ENCODE measurements around the gene C1orf21.

C1orf21 gene

DNA sequence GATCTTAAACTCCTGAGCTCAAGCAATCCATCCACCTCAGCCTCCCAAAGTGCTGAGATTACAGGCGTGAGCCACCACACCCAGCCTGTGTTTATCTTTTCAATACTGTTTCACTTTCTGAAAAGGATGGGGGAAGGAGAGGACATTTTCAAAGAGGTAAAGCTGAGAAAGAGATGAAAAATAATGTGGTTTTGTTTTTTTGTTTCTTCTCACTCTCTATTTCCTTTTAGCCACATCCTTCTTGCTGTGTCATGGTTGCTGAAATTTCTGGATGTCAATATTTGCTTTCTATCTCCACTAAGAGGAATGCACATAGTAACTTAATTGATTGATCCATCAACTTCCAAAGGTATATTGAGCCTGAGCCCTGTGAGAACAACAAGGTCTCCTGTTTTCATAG lies 6.4 kb upstream of the C1orf21 start:
- POLR2A ChIA-PET, result no interaction called here
- DNase-seq (ENCODE audit: extremely low spot score), result no peak
- no peak for TF ChIP-seq ARNT (IDR thresholded peaks at IDR 0.05)
- TF ChIP-seq ELF4 (IDR thresholded peaks at IDR 0.05), result no peak
- TF ChIP-seq FOXM1 (IDR thresholded peaks at IDR 0.05; ENCODE audit: borderline replicate concordance), result no peak
- no peak for TF ChIP-seq TARDBP (IDR thresholded peaks at IDR 0.05)
- CTCF ChIA-PET, result interaction anchor here (0.6 to 4.0 kb wide), 3 partner anchors 230 to 295 kb away, joined by 3 to 31 read pairs (median 5); no protein-coding TSS in a partner anchor

GRCh38 chr1:184383772-184384323 lies 3.0 kb upstream of the C1orf21 start:
- CTCF ChIA-PET, result interaction anchor here (0.6 kb wide), 1 partner anchor 280 kb away, joined by 5 read pairs; no protein-coding TSS in a partner anchor
- POLR2A ChIA-PET, result no interaction called here
- no peak for DNase-seq (ENCODE audit: extremely low spot score)
- no peak for TF ChIP-seq L3MBTL2 (conservative IDR thresholded peaks at IDR 0.05)
- no peak for TF ChIP-seq HDGF (IDR thresholded peaks at IDR 0.05; ENCODE audit: borderline replicate concordance)
- no peak for TF ChIP-seq SP1 (IDR thresholded peaks at IDR 0.05)
- TF ChIP-seq ELF4 (IDR thresholded peaks at IDR 0.05), result no peak

DNA sequence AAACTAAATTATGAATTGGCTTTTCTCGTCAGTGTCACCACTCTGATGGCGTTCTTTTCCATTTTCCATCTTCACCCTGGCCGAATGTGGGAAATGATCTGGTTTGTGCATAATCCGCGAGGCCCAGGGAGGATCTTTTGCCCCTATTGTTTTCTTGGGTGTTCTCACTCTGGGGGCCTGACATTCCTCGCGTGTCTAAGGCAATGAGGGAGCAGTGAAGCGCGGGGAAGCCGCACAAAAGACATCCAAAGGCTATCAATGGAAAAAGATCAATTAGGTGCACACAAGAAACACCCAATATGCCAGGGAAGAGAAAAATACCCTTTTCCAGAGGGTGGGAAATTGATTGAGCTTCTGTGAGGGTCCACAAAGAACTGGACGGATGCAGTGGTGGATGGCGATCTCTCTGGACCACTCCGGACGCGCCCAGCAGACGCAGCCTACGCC lies 941 bp upstream of the C1orf21 start:
- ChIA-PET POLR2A (interaction anchor here (1.1 to 2.7 kb wide), 5 partner anchors 19 to 233 kb away, joined by 3 to 14 read pairs (median 4); no protein-coding TSS in a partner anchor), CTCF (interaction anchor here (1.2 kb wide), 1 partner anchor 278 kb away, joined by 4 read pairs; no protein-coding TSS in a partner anchor)
- TF ChIP-seq CTBP1 (IDR thresholded peaks at IDR 0.05; ENCODE audit: borderline replicate concordance) (no peak), ARNT (IDR thresholded peaks at IDR 0.05) (no peak), ELF4 (IDR thresholded peaks at IDR 0.05) (no peak), L3MBTL2 (conservative IDR thresholded peaks at IDR 0.05) (no peak), FOXA1 (IDR thresholded peaks at IDR 0.05) (no peak), NFRKB (IDR thresholded peaks at IDR 0.05) (no peak), TARDBP (IDR thresholded peaks at IDR 0.05) (no peak), SP1 (IDR thresholded peaks at IDR 0.05) (no peak), HDGF (IDR thresholded peaks at IDR 0.05; ENCODE audit: borderline replicate concordance) (no peak), ZNF384 (IDR thresholded peaks at IDR 0.05) (no peak), SUZ12 (IDR thresholded peaks at IDR 0.05) (no peak), FOXM1 (IDR thresholded peaks at IDR 0.05; ENCODE audit: borderline replicate concordance) (no peak), LEF1 (IDR thresholded peaks at IDR 0.05; ENCODE audit: borderline replicate concordance) (no peak), BHLHE40 (IDR thresholded peaks at IDR 0.05; ENCODE audit: borderline replicate concordance) (no peak)
- DNase-seq (ENCODE audit: extremely low spot score), result no peak

DNA sequence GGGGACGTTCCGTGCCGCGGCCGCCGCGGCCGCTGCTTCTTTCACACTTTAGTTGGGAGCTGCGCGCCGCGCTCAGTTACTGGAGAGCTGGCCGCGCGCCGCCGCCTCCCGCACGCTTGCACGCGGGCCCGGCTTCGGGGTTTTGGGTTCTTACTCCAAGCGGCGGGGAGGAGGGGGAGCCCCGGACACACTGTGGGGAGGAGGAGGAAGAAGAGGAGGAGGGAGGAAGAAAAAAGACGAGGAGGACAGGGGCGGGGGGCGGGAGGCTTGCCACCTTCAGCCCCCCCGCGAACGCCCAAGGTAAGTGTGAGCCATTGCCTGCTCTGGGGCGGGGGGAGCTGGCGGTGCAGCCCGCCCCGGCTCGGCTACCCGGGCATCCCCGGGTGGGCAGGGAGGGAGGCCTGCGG lies 243 bp downstream of the C1orf21 start:
- ChIA-PET CTCF (interaction anchor here (1.0 to 1.2 kb wide), 2 partner anchors 8 to 277 kb away, joined by 3 to 4 read pairs; no protein-coding TSS in a partner anchor), POLR2A (interaction anchor here (0.5 to 2.7 kb wide), 23 partner anchors 11 to 318 kb away, joined by 3 to 14 read pairs (median 3); no protein-coding TSS in a partner anchor)
- TF ChIP-seq TARDBP (IDR thresholded peaks at IDR 0.05) (no peak), L3MBTL2 (conservative IDR thresholded peaks at IDR 0.05) (peak; percentile 66)
- no peak for DNase-seq (ENCODE audit: extremely low spot score)

DNA sequence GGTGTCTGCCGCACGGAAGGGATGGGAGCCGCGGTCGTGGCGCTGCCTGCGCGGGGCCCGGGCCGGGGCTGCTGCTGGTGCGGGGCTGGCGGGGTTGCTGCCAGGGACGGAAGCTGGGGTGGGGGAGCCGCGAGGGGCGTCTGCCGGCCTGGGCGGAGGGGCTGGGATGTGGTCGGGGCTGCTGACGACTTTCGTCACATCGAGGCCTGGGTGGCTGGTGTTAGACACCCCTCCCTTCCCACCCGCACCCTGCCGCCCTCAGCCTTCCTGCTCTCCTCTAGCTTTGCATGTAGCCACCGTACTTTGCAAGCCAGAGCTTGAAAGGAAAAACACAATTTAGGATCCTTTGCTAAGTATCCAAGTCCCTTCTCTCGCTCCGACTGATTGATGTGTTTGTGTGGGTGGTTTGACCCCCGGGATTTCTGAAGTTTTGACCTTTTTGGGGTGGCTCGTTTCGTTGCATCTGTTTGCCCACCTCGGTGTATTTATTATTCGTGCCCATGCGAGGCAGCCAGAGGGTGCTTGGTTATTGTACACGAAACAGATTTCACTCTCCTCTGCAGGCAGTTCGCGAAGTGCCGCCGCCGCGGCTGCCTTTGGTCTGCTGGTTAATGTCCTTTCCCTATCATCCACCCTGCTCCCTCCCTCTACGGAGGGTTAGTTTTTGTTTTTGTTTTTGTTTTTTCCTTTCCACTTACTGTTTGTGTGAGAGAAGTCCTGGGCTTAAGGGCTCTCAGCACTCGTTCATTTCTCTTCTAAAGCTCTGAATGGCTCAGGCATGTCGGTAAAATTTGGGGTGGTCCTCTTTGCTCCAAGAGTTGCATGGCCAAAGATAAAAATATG lies 868 bp downstream of the C1orf21 start:
- no peak for DNase-seq (ENCODE audit: extremely low spot score)
- ChIA-PET CTCF (interaction anchor here (1.0 to 2.1 kb wide), 2 partner anchors 8 to 9 kb away, joined by 3 to 6 read pairs; no protein-coding TSS in a partner anchor), POLR2A (interaction anchor here (0.6 to 2.7 kb wide), 7 partner anchors 10 to 283 kb away, joined by 3 to 14 read pairs (median 4); no protein-coding TSS in a partner anchor)
- no peak for TF ChIP-seq FOXA1 (IDR thresholded peaks at IDR 0.05)
- no peak for TF ChIP-seq CTBP1 (IDR thresholded peaks at IDR 0.05; ENCODE audit: borderline replicate concordance)
- TF ChIP-seq, protein P1, sequence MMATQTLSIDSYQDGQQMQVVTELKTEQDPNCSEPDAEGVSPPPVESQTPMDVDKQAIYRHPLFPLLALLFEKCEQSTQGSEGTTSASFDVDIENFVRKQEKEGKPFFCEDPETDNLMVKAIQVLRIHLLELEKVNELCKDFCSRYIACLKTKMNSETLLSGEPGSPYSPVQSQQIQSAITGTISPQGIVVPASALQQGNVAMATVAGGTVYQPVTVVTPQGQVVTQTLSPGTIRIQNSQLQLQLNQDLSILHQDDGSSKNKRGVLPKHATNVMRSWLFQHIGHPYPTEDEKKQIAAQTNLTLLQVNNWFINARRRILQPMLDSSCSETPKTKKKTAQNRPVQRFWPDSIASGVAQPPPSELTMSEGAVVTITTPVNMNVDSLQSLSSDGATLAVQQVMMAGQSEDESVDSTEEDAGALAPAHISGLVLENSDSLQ (IDR thresholded peaks at IDR 0.05), result no peak
- no peak for TF ChIP-seq SUZ12 (IDR thresholded peaks at IDR 0.05)
- TF ChIP-seq LEF1 (IDR thresholded peaks at IDR 0.05; ENCODE audit: borderline replicate concordance), result no peak
- no peak for TF ChIP-seq SP1 (IDR thresholded peaks at IDR 0.05)
- TF ChIP-seq L3MBTL2 (conservative IDR thresholded peaks at IDR 0.05), result no peak
- TF ChIP-seq ZNF384 (IDR thresholded peaks at IDR 0.05), result no peak
- no peak for TF ChIP-seq TARDBP (IDR thresholded peaks at IDR 0.05)
- TF ChIP-seq NFRKB (IDR thresholded peaks at IDR 0.05), result no peak
- no peak for TF ChIP-seq BHLHE40 (IDR thresholded peaks at IDR 0.05; ENCODE audit: borderline replicate concordance)
- no peak for TF ChIP-seq HDGF (IDR thresholded peaks at IDR 0.05; ENCODE audit: borderline replicate concordance)
- TF ChIP-seq FOXK2 (IDR thresholded peaks at IDR 0.05), result no peak
- no peak for TF ChIP-seq ARNT (IDR thresholded peaks at IDR 0.05)
- no peak for TF ChIP-seq ELF4 (IDR thresholded peaks at IDR 0.05)
- TF ChIP-seq FOXM1 (IDR thresholded peaks at IDR 0.05; ENCODE audit: borderline replicate concordance), result no peak

GRCh38 chr1:184388319-184388889 lies 1.6 kb downstream of the C1orf21 start:
- no peak for DNase-seq (ENCODE audit: extremely low spot score)
- no peak for TF ChIP-seq FOXM1 (IDR thresholded peaks at IDR 0.05; ENCODE audit: borderline replicate concordance)
- no peak for TF ChIP-seq FOXK2 (IDR thresholded peaks at IDR 0.05)
- TF ChIP-seq L3MBTL2 (conservative IDR thresholded peaks at IDR 0.05), result no peak
- no peak for TF ChIP-seq LEF1 (IDR thresholded peaks at IDR 0.05; ENCODE audit: borderline replicate concordance)
- no peak for TF ChIP-seq ZNF384 (IDR thresholded peaks at IDR 0.05)
- no peak for TF ChIP-seq SP1 (IDR thresholded peaks at IDR 0.05)
- TF ChIP-seq ARNT (IDR thresholded peaks at IDR 0.05), result no peak
- TF ChIP-seq SUZ12 (IDR thresholded peaks at IDR 0.05), result no peak
- no peak for TF ChIP-seq HDGF (IDR thresholded peaks at IDR 0.05; ENCODE audit: borderline replicate concordance)
- TF ChIP-seq, protein P1 (IDR thresholded peaks at IDR 0.05), result no peak
- no peak for TF ChIP-seq NFRKB (IDR thresholded peaks at IDR 0.05)
- TF ChIP-seq CTBP1 (IDR thresholded peaks at IDR 0.05; ENCODE audit: borderline replicate concordance), result no peak
- TF ChIP-seq FOXA1 (IDR thresholded peaks at IDR 0.05), result no peak
- TF ChIP-seq ELF4 (IDR thresholded peaks at IDR 0.05), result no peak
- CTCF ChIA-PET, result interaction anchor here (2.1 kb wide), 1 partner anchor 9 kb away, joined by 6 read pairs; no protein-coding TSS in a partner anchor
- POLR2A ChIA-PET, result interaction anchor here (0.9 kb wide), 1 partner anchor 11 kb away, joined by 3 read pairs; no protein-coding TSS in a partner anchor

Measured in HEK293T (cell line).